ACHN (cell line): ENCODE measurements around the gene DLG2.
A peak's percentile ranks its signal among the peaks of the same experiment; 100 is the strongest.

Experiments
- DNase-seq: peaks from one replicate; pipeline ENCODE4 v3.0.0-alpha.2; 2015
- in situ Hi-C: cut with HindIII; loops from 2 replicates; pipeline ENCODE4 v1.10.0; 2017; ENCODE audit warnings: low sequenced_read_pairs, low pct_ligation_motif_present, low pct_unique_long_range_greater_than_20kb

DLG2 gene

GRCh38 chr11:83695046-83695445, 1932.1 kb downstream of the DLG2 start:
- DNase-seq, result no peak
- in situ Hi-C loops, result no loop called here

GRCh38 chr11:83694191-83694910, 1932.8 kb downstream of the DLG2 start:
- in situ Hi-C loops, result no loop called here
- DNase-seq, result no peak

- in situ Hi-C loops, result no loop called here
- no peak for DNase-seq
Observed at GRCh38 chr11:83693306-83693992, 1933.7 kb downstream of the DLG2 start.

GRCh38 chr11:83692675-83693074, 1934.5 kb downstream of the DLG2 start:
- in situ Hi-C loops, result no loop called here
- no peak for DNase-seq

GRCh38 chr11:83691451-83691950, 1935.6 kb downstream of the DLG2 start:
- DNase-seq, result no peak
- in situ Hi-C loops, result no loop called here

GRCh38 chr11:83689144-83689780, 1937.9 kb downstream of the DLG2 start:
- in situ Hi-C loops, result no loop called here
- DNase-seq, result no peak

- in situ Hi-C loops, result no loop called here
- DNase-seq, result no peak
Observed at GRCh38 chr11:83687787-83688186, 1939.4 kb downstream of the DLG2 start.

GRCh38 chr11:83685730-83686129, 1941.4 kb downstream of the DLG2 start:
- no peak for DNase-seq
- in situ Hi-C loops, result no loop called here

GRCh38 chr11:83684071-83684470, 1943.1 kb downstream of the DLG2 start:
- no peak for DNase-seq
- in situ Hi-C loops, result no loop called here

- in situ Hi-C loops, result no loop called here
- DNase-seq, result no peak
Observed at GRCh38 chr11:83682611-83682973, 1944.6 kb downstream of the DLG2 start.

- no peak for DNase-seq
- in situ Hi-C loops, result no loop called here
Observed at GRCh38 chr11:83681906-83682610, 1945.1 kb downstream of the DLG2 start.

GRCh38 chr11:83681031-83681781, 1945.9 kb downstream of the DLG2 start:
- in situ Hi-C loops, result no loop called here
- peak; percentile 8 for DNase-seq

- in situ Hi-C loops, result no loop called here
- no peak for DNase-seq
Observed at GRCh38 chr11:83680321-83680720, 1946.8 kb downstream of the DLG2 start.

GRCh38 chr11:83678831-83679584, 1948.1 kb downstream of the DLG2 start:
- in situ Hi-C loops, result no loop called here
- DNase-seq, result no peak

- in situ Hi-C loops, result no loop called here
Observed at GRCh38 chr11:83677730-83678129, 1949.4 kb downstream of the DLG2 start.

GRCh38 chr11:83676056-83676601, 1951.0 kb downstream of the DLG2 start:
- no peak for DNase-seq
- in situ Hi-C loops, result no loop called here

More at GRCh38 chr11:83677730-83678129, 1949.4 kb downstream of the DLG2 start:
- DNase-seq, result no peak

- in situ Hi-C loops, result no loop called here
- DNase-seq, result no peak
Observed at GRCh38 chr11:83674102-83674896, 1952.8 kb downstream of the DLG2 start.
